ENCODE data around the gene MYO5C.

DNA sequence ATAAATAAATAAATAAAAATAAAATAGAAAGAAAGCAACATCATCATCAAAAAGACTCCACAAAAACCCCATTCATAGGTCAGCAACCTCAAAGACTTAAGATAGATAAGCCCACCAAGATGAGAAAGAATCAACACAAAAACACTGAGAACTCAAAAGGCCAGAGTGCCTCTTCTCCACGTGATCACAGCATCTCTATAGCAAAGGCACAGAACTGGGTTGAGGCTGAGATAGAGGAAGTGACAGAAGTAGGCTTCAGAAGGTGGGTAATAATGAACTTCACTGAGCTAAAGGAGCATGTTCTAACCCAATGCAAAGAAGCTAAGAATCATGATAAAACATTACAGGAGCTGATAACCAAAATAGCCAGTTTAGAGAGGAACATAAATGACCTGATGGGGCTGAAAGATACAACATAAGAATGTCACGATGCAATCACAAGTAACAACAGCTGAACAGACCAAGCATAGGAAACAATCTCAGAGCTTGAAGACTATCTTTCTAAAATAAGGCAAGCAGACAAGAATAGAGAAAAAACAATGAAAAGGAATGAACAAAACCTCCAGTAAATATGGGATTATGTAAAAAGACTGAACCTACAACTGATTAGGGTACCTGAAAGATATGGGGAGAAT is 130.9 kb downstream of the MYO5C start:
- TF ChIP-seq, protein P1, sequence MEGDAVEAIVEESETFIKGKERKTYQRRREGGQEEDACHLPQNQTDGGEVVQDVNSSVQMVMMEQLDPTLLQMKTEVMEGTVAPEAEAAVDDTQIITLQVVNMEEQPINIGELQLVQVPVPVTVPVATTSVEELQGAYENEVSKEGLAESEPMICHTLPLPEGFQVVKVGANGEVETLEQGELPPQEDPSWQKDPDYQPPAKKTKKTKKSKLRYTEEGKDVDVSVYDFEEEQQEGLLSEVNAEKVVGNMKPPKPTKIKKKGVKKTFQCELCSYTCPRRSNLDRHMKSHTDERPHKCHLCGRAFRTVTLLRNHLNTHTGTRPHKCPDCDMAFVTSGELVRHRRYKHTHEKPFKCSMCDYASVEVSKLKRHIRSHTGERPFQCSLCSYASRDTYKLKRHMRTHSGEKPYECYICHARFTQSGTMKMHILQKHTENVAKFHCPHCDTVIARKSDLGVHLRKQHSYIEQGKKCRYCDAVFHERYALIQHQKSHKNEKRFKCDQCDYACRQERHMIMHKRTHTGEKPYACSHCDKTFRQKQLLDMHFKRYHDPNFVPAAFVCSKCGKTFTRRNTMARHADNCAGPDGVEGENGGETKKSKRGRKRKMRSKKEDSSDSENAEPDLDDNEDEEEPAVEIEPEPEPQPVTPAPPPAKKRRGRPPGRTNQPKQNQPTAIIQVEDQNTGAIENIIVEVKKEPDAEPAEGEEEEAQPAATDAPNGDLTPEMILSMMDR (IDR thresholded peaks at IDR 0.05): no peak
- TF ChIP-seq POLR2AphosphoS5 (IDR thresholded peaks at IDR 0.05): no peak
